SJSA1 (cell line): ENCODE data around the gene SCEL. TPM values are rescaled to one million over a fixed set of nuclear protein-coding genes. Genes with fewer than 3 reads are reported as not detected.

Experiments
- DNase-seq, 2 experiments: peaks; one replicate each; pipeline ENCODE4 v3.0.0-alpha.2; 2015 to 2020; ENCODE audit warnings: low spot score in 2 of 2, low read depth in 1 of 2
- H3K27ac ChIP-seq: fragments of 250-450 bp; sonication (Bioruptor Pico); 2 replicates; pipeline ENCODE4 v1.5.1; 2020; ENCODE audit warnings: mild to moderate bottlenecking, moderate library complexity
- H3K27me3 ChIP-seq: fragments of 250-450 bp; sonication (Bioruptor Pico); replicated peaks from 2 replicates; pipeline ENCODE4 v1.5.1; 2020; ENCODE audit warnings: mild to moderate bottlenecking, moderate library complexity
- H3K36me3 ChIP-seq: fragments of 250-450 bp; sonication (Bioruptor Pico); 2 replicates; pipeline ENCODE4 v1.5.1; 2020; ENCODE audit warnings: mild to moderate bottlenecking
- H3K4me1 ChIP-seq: fragments of 250-450 bp; sonication (Bioruptor Pico); replicated peaks from 2 replicates; pipeline ENCODE4 v1.6.1; 2021; ENCODE audit warnings: mild to moderate bottlenecking
- H3K4me3 ChIP-seq: fragments of 250-450 bp; sonication (Bioruptor Pico); 2 replicates; pipeline ENCODE4 v1.5.1; 2020; ENCODE audit warnings: mild to moderate bottlenecking
- H3K9me3 ChIP-seq: fragments of 250-450 bp; sonication (Bioruptor Pico); replicated peaks from 2 replicates; pipeline ENCODE4 v1.5.1; 2020; ENCODE audit warnings: mild to moderate bottlenecking
- total RNA-seq: library from RNA; depleted of rRNA; stranded (reverse); fragments of >200 nt; shearing (Covaris generic); gene quantifications from 2 replicates; pipeline ENCODE4 v1.2.3, GENCODE V29; 2014

Gene SCEL
- total RNA-seq, 1 experiment from 2014 or later: not detected

DNA sequence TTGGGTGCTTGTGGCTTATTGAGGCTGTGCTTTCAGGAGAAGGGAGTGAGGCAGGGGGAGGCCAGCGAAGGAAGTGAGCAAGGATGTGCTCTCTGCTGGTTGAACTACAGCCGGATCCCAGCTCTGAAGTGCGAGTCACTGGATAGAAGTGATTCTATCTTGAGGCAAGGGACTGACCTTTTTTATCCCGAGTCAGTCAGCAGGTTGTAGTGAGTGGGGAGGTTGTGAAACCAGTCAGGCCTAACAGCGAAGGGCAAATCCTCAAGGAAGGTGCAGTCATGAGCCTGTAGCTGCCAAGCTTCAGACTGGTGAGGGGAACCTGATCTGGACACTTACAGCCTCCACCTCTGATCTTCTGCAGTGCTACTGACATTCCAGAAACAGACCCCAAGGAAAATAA is 18.6 kb downstream of the SCEL start:
- no peaks in the 10 kb centered on the region for H3K4me1 ChIP-seq
- no peaks in the 10 kb centered on the region; the same call in 1 of the 2 replicates for H3K27me3 ChIP-seq
- no peak for DNase-seq

DNA sequence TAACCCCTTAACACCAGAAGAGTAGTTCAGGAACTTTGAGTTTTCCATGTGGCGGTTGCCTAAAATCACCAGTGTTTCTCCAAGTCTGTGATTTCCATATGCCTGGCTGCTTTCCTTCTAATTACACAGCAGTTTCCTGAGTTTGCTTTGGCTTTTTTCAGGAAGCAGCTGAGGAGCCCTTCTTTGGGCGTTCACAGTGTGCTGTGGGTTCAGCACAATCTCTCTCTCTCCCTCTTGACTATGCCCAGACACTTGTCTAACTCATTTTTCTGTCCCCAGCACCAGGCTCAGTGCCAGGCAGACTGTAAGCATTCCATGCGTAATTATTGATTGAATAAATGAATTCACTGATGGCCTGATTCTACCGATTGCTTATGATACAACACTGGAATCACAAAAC is 19.7 kb downstream of the SCEL start:
- H3K27ac ChIP-seq: no peak overlapping the region

More for the DNA sequence above, 18.6 kb downstream of the SCEL start:
- Histone ChIP-seq H3K36me3 (no peaks in the 10 kb centered on the region), H3K4me3 (no peak overlapping the region), H3K9me3 (no peaks in the 10 kb centered on the region), H3K27ac (no peak overlapping the region)

DNA sequence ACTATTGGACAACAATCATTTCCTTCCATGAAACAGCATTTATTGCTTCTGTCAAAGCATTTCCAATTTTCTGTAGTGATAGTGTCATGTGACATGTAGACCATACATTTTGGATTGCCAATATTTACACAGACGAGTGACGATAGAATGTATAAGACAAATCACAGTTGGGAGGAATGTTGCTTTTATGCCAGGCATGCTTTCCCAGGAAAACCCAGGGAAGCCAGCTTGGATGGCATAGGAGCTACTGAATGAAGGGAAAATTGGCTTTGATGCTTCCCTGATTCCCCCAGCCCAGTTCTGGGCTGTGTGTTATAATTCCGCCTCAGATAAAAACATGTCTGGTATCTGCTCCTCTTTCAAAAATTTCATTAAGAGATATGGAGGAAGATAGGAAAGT is 22.5 kb downstream of the SCEL start:
- Histone ChIP-seq H3K36me3 (no peaks in the 10 kb centered on the region), H3K9me3 (no peaks in the 10 kb centered on the region), H3K27ac (no peak overlapping the region), H3K27me3 (no peaks in the 10 kb centered on the region; the same call in 1 of the 2 replicates), H3K4me3 (no peak overlapping the region), H3K4me1 (no peaks in the 10 kb centered on the region)
- DNase-seq: no peak

More for the DNA sequence above, 19.7 kb downstream of the SCEL start:
- no peaks in the 10 kb centered on the region; the same call in 1 of the 2 replicates for H3K27me3 ChIP-seq
- H3K9me3 ChIP-seq: no peaks in the 10 kb centered on the region
- no peak for DNase-seq
- H3K36me3 ChIP-seq: no peaks in the 10 kb centered on the region
- H3K4me3 ChIP-seq: no peak overlapping the region
- H3K4me1 ChIP-seq: no peaks in the 10 kb centered on the region

DNA sequence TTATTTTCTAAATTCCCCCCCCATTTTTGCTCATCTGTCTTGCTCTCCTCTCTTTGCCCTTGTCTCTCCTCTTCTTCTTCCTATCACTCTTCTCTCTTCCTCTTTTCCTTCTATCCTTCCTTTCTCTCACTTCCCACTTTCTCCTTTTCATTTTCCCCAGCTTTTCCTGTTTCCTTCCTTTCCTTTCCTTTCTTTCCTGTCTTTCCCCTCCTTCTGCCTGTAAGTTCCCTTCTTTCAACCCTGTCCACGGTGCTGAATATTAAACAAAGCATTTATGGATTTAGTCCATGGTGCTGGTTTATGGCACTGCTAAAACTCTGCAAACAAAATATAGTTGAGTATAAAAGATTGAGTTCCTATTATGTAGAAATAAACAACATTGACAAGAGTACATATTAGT is 27.6 kb downstream of the SCEL start:
- Histone ChIP-seq H3K9me3 (no peaks in the 10 kb centered on the region), H3K36me3 (no peaks in the 10 kb centered on the region), H3K27me3 (peaks cover 1% of the 10 kb centered on the region; the same call in 1 of the 2 replicates), H3K4me1 (no peaks in the 10 kb centered on the region), H3K4me3 (no peak overlapping the region), H3K27ac (no peak overlapping the region)
- no peak for DNase-seq

DNA sequence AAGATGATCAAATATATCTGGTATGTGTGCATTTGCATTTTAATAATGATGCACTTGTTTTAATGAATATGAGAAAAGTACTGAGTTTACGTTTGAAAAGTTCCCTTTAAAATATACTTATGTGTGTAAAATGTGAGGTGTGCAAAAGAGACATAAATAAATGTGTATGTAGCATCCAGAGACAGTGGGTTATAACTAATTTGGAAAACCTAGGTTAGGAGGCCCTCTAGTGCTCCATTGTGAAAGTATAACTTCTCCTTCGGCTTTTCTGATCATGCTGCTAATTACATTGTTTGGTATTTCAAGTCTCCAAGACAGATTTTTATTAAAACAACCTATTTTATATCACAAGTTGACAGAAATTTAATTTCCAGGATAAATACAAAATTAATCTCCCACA is 30.1 kb downstream of the SCEL start:
- no peak for DNase-seq
- no peak overlapping the region for H3K27ac ChIP-seq

DNA sequence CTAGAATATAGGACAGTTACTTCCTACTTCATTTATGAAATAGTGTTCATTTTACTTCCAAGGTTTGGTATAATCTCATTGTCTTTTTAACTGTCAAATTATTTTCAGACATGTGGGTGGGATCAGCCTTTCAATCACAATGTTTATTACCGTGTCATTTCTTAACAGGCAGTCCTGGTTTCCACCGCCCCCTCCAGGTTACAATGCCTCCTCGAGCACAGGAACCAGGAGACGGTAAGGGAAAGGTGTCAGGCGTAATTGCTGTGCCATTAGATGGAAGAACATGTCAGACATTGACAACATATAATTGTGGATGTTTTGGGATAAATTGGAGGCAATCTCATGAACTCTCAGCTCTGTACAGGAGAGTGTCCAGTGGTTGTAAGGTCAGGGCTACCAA is 36.5 kb downstream of the SCEL start:
- no peak overlapping the region for H3K4me3 ChIP-seq
- DNase-seq: no peak
- no peaks in the 10 kb centered on the region for H3K36me3 ChIP-seq
- peaks cover 3% of the 10 kb centered on the region; the same call in 1 of the 2 replicates for H3K27me3 ChIP-seq
- no peaks in the 10 kb centered on the region for H3K9me3 ChIP-seq
- H3K4me1 ChIP-seq: no peaks in the 10 kb centered on the region
- no peak overlapping the region for H3K27ac ChIP-seq

More for the DNA sequence above, 30.1 kb downstream of the SCEL start:
- Histone ChIP-seq H3K27me3 (peaks cover 3% of the 10 kb centered on the region; the same call in 1 of the 2 replicates), H3K36me3 (no peaks in the 10 kb centered on the region), H3K9me3 (no peaks in the 10 kb centered on the region), H3K4me1 (no peaks in the 10 kb centered on the region), H3K4me3 (no peak overlapping the region)

DNA sequence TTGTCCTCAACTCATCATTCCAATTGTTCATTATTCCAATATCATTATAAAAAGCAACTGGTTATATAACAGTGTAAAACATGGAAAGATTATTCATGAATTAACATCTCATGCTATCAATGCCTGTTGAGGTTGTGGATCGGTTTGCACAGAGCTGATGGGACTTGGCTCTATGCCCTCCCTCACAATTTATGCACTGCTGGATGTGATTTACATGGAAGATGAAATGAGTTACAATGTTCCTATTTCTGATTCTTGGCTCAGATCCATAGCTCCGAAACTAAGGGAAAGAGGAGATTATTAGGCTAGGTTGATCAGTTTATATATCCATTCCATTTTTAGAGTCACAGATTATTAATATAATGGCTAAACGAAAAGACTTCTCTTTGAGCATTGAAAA is 38.6 kb downstream of the SCEL start:
- no peaks in the 10 kb centered on the region for H3K9me3 ChIP-seq
- no peaks in the 10 kb centered on the region for H3K4me1 ChIP-seq
- no peaks in the 10 kb centered on the region; the same call in 1 of the 2 replicates for H3K27me3 ChIP-seq
- H3K36me3 ChIP-seq: no peaks in the 10 kb centered on the region
- no peak overlapping the region for H3K27ac ChIP-seq
- H3K4me3 ChIP-seq: no peak overlapping the region
- DNase-seq: no peak

DNA sequence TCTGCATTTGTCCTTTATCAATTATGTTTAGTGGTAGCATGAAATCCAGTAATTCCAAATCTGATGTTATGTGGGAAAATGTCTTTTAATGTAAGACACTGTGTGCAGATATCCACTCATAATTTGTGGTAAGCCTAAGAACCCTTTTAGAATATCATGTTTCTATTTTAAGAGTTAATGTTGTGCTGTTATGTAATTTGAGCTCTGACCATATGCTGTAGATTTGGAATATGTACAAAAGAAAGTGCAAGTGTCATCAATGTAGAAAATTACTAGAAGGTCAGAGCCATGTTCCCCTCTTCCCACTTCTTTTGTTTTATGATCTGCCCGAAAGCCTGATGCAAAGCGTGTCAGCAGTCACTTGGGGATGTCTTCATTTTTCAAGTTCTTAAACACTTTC is 44.5 kb downstream of the SCEL start:
- H3K4me3 ChIP-seq: no peak overlapping the region
- H3K27ac ChIP-seq: no peak overlapping the region
- H3K4me1 ChIP-seq: no peaks in the 10 kb centered on the region
- no peak for DNase-seq
- H3K9me3 ChIP-seq: no peaks in the 10 kb centered on the region
- no peaks in the 10 kb centered on the region for H3K27me3 ChIP-seq
- no peaks in the 10 kb centered on the region for H3K36me3 ChIP-seq

DNA sequence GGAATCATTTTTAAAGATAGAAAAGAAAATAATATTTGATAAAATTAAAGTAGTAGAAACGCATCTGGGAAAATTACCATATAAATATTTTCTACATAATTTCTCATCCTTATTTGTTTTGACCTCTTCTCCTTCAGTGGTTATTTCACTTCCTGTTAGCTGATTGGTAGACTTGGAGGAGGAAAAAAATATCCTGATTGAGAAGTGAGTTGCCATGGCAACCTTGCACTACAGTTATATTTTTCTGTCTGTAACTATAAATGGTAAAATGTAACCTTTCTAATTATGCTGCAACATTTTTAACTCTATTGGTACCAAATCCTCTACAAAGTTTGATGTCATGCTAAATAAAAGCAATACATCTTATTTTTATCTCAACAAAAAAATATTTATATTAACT is 45.2 kb downstream of the SCEL start:
- H3K9me3 ChIP-seq: no peaks in the 10 kb centered on the region

DNA sequence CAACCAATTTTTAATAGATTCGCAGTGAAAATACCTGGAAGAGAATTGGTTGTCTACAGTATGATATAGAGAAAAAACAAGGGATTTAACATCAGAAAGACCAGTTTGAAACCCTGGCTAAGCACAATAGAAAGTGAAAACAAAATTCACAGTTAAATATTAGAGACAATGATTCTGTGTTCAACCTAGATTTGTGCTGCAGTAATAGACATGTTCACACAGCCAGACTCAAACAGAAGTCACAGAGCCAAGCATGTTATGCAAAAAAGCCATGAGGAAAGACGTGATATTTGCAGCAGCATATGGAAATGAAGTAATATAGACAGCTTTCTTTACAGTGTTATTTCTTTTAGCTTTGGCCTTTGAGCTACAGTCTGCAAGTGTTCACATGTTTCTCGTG is 48.1 kb downstream of the SCEL start:
- H3K27me3 ChIP-seq: no peaks in the 10 kb centered on the region
- no peaks in the 10 kb centered on the region for H3K36me3 ChIP-seq
- H3K4me1 ChIP-seq: no peaks in the 10 kb centered on the region
- no peak for DNase-seq
- no peak overlapping the region for H3K27ac ChIP-seq
- no peaks in the 10 kb centered on the region for H3K9me3 ChIP-seq
- H3K4me3 ChIP-seq: no peak overlapping the region

More for the DNA sequence above, 45.2 kb downstream of the SCEL start:
- H3K4me3 ChIP-seq: no peak overlapping the region
- no peaks in the 10 kb centered on the region for H3K36me3 ChIP-seq
- no peaks in the 10 kb centered on the region for H3K27me3 ChIP-seq
- DNase-seq: no peak
- no peak overlapping the region for H3K27ac ChIP-seq
- H3K4me1 ChIP-seq: no peaks in the 10 kb centered on the region

DNA sequence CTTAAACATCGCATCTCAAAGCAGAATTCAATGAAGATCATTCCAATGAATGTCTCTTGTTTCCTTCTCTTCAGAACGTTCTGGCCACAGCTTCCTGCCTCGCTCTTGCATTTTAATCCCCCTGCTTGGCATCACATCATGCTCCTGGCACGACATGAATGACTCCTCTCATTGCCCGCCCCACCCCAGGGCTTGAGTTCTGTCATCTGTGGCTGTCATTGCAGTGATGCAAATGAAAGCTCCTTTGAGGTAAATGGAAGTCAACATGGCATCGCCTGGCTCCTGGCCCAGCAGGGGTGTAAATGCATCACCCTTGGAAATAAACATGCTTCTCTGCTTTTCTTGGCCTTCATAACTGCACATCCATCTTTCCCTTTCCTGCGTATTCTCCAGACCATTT is 48.6 kb downstream of the SCEL start:
- no peak overlapping the region for H3K4me3 ChIP-seq
- no peaks in the 10 kb centered on the region for H3K27me3 ChIP-seq
- no peaks in the 10 kb centered on the region for H3K9me3 ChIP-seq
- no peaks in the 10 kb centered on the region for H3K36me3 ChIP-seq
- no peak overlapping the region for H3K27ac ChIP-seq
- H3K4me1 ChIP-seq: no peaks in the 10 kb centered on the region
- DNase-seq: no peak

DNA sequence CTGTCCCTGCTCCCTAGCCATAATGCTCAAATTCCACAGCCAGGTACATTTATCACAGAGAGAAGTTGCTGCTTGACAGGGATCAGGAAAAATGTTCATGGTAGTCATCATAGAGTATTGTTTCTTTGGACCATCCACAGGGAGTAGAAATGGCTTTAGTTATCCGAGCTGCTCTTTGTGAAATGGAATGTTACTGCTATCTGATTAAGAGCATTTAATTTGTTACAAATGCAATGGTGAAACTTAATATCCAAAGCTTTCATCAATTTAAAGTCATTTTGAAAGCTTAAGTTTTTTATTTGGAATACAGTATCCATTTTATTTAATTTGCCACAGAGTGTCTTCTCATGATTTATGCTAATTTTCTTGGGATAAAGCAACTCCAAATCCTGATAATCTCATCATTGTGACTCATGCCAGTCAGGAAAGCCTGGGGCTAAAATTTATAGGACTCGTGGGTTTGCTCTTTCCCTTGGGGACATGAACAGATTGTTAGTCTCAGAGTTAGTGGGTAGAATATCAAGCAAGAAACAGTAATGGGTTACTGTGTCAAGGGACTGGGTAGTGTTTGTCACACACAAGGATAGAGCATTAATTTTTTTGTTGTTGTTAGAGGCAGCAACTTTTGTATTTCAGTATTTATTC is 59.8 kb downstream of the SCEL start:
- Histone ChIP-seq H3K9me3 (no peaks in the 10 kb centered on the region), H3K36me3 (no peaks in the 10 kb centered on the region), H3K4me3 (no peak overlapping the region), H3K4me1 (no peaks in the 10 kb centered on the region), H3K27ac (no peak overlapping the region), H3K27me3 (no peaks in the 10 kb centered on the region)
- DNase-seq: no peak

DNA sequence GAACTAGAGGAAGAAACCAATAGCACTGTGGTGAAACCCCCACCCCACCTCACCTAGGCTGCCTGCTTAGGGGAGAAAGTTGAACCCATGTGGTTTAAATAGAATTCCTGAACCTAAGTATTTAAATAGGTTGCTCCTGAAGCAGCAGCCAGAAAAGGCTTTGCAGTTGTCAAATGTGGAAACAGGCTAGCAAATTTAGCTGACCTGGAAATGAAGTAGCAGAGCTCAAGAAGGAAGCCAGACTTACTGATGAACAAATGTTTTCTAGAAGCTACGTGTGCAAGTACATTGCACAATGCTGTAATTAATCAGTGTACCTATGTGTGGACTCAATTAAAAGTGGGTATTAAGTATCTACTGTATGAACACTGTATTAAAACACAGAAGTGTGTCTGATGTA is 61.3 kb downstream of the SCEL start:
- H3K9me3 ChIP-seq: no peaks in the 10 kb centered on the region
- H3K4me1 ChIP-seq: no peaks in the 10 kb centered on the region
- no peak overlapping the region for H3K27ac ChIP-seq
- no peaks in the 10 kb centered on the region for H3K27me3 ChIP-seq
- H3K4me3 ChIP-seq: no peak overlapping the region
- H3K36me3 ChIP-seq: no peaks in the 10 kb centered on the region
- no peak for DNase-seq

DNA sequence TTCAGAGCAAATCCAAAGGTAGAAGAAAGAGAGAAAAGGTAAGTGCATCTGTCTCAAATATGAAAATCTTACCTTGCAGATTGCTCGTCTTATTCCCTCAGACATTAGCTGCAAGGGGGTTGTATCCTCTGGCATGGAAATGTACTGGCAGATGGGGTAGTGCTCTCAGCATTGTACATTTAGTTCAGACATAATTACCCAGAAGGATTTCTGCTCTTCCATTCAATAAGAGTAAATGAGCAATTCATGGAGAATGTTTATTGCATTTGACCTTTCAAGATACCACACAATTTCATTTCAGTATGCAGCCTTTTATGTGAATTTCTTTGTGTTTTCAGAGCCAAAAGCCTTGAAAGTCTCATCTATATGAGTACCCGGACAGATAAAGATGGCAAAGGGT is 63.8 kb downstream of the SCEL start:
- no peak overlapping the region for H3K4me3 ChIP-seq
- H3K4me1 ChIP-seq: no peaks in the 10 kb centered on the region
- DNase-seq: no peak
- H3K9me3 ChIP-seq: no peaks in the 10 kb centered on the region
- no peaks in the 10 kb centered on the region for H3K36me3 ChIP-seq
- H3K27me3 ChIP-seq: no peaks in the 10 kb centered on the region
- H3K27ac ChIP-seq: no peak overlapping the region

DNA sequence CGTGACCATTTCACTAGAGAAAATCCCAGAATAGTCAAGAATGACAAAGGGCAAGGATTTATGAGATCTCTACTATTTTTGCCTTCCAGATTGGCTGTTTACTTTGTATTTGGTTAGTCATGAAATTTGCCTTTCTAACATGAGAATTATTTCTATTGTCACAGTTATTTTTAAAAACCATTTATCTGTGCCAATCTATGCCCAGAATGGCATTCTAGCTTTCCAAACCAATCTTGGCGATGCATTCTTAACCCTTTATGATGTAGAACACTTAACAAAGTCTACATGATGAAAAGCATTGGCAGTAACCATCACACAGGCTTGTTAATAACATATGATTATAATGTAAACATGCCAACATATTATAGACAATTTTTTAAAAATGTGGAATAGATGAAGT is 65.2 kb downstream of the SCEL start:
- H3K36me3 ChIP-seq: no peaks in the 10 kb centered on the region
- no peaks in the 10 kb centered on the region for H3K27me3 ChIP-seq
- no peak for DNase-seq
- H3K4me3 ChIP-seq: no peak overlapping the region
- no peaks in the 10 kb centered on the region for H3K4me1 ChIP-seq
- H3K9me3 ChIP-seq: no peaks in the 10 kb centered on the region
- no peak overlapping the region for H3K27ac ChIP-seq
